Heart left ventricle (tissue), 16 donors: ENCODE measurements around the gene ARPC1B. TPM values are rescaled to one million over a fixed set of nuclear protein-coding genes. Genes with fewer than 3 reads are reported as not detected.

Experiments
- ATAC-seq, 4 donors: fragments of 200-7000 bp; cut with Tn5 transposase; one replicate each; pipeline ENCODE4 v1.9.1; 2020 to 2022; ENCODE audit warnings: moderate library complexity in 4 of 4, mild to moderate bottlenecking in 3 of 4, moderate number of reproducible peaks in 1 of 4
- DNase-seq, 5 donors: peaks; one replicate each; pipeline ENCODE4 v3.0.0-alpha.2; 2020
- H3K27ac ChIP-seq, 12 donors: fragments of 200-600 bp; sonication (generic) in 4 of 12; one replicate each; pipeline versions ENCODE4 v1.5.0 to v1.8.0; 2016 to 2022; ENCODE audit warnings: mild to moderate bottlenecking in 2 of 12
- H3K27me3 ChIP-seq, 9 donors: fragments of 200-600 bp; sonication (generic) in 2 of 9; one replicate each; pipeline versions ENCODE4 v1.5.1 to v1.8.0; 2016 to 2022; ENCODE audit warnings: mild to moderate bottlenecking in 3 of 9
- H3K36me3 ChIP-seq, 9 donors: fragments of 200-600 bp; sonication (generic) in 2 of 9; one replicate each; pipeline versions ENCODE4 v1.5.0 to v1.8.0; 2018 to 2022; ENCODE audit warnings: mild to moderate bottlenecking in 2 of 9
- H3K4me1 ChIP-seq, 12 donors: fragments of 200-600 bp; sonication (generic) in 4 of 12; one replicate each; pipeline versions ENCODE4 v1.5.0 to v1.8.0; 2016 to 2022; ENCODE audit warnings: mild to moderate bottlenecking in 3 of 12
- H3K4me3 ChIP-seq, 12 donors: fragments of 200-600 bp; sonication (generic) in 4 of 12; one replicate each; pipeline versions ENCODE4 v1.5.0 to v1.8.0; 2017 to 2022; ENCODE audit warnings: mild to moderate bottlenecking in 9 of 12, moderate library complexity in 4 of 12
- H3K9me3 ChIP-seq, 12 donors: fragments of 200-600 bp; sonication (generic) in 4 of 12; one replicate each; pipeline versions ENCODE4 v1.5.0 to v1.8.0; 2016 to 2022; ENCODE audit warnings: mild to moderate bottlenecking in 1 of 12
- POLR2A ChIP-seq, 2 donors: fragments of 450-650 bp; IDR thresholded peaks; one replicate each; pipeline ENCODE4 v1.6.1; 2017; ENCODE audit warnings: antibody characterized with exemption in 2 of 2, mild to moderate bottlenecking in 2 of 2, moderate library complexity in 2 of 2
- WGBS, 4 donors: extraction: QIAGEN DNeasy Blood & Tissue Kit in 2 of 4; methylation state at CpG; one replicate each; pipeline versions ENCODE4 v1.1.5 to v1.1.7; 2013 to 2018; 5-methylcytosine and 5-hydroxymethylcytosine counted together
- intact Hi-C, 10 donors: fragments of 100-400 bp; cut with DNase I; formaldehyde crosslinking; loops; one replicate each; pipeline versions ENCODE4 v1.11.1 to v1.14.2; 2022
- polyA plus RNA-seq, 2 donors: library from polyadenylated mRNA; stranded (reverse); fragments of 200-250 nt; gene quantifications; one replicate each; pipeline ENCODE4 v1.2.3, GENCODE V29; 2013
- total RNA-seq, 9 donors: library from RNA; depleted of rRNA in 2 of 9; stranded (reverse); fragments of >200 nt in 2 of 9; fragmentation: NEBNext Ultra II Directional in 3 of 9; extraction: Animal tissue kit (Norgen Biotek cat#: 25700) in 3 of 9; gene quantifications; one replicate each; pipeline versions ENCODE4 v1.1.0 to v1.2.4, GENCODE V29; 2016 to 2023
- TF ChIP-seq, protein P1 (sequence below), 12 donors: fragments of 200-600 bp; sonication (generic) in 4 of 12; IDR thresholded peaks; one replicate each; pipeline versions ENCODE4 v1.5.0 to v1.8.0; 2018 to 2022; ENCODE audit warnings: antibody characterized with exemption in 12 of 12, mild to moderate bottlenecking in 5 of 12
- donor health status: ischemic (EF 13 %, LVEDD 7.1; RV severe dilation, severe dysfunction).
- donor health status: healthy with polysubstance abuse.
- donor health status: DM: no; HTN: yes; CAD: no.
- donor health status: DM: no; HTN: no; CAD: no.
- donor health status: ischemic (EF 25% LVEDD 6.9; RV normal size, moderate dysfunction).
- donor health status: ischemic (EF 25% LVEDD 5.7; RV mildly dilated, moderate dysfunction).
- donor health status: healthy.
- donor health status: DM: yes; HTN: yes; CAD: no.
- donor health status: ischemic (EF 35%, LVEDD 5.7; RV mildly dilated, moderate dysfunction).
- donor health status: nonischemic (EF 11% LVEDD 7.7; RV severe dilation, severe dysfunction).
- donor health status: DM: yes; HTN: yes; CAD: no.
- donor health status: PGD.
- donor health status: ischemic (EF 29% LVEDD 5.4; RV normal size, mild dysfunction).
- donor health status: nonischemic (EF 23%, LVEDD 6.1; RV moderate dilation, normal function).

The ARPC1B gene
- total and polyA plus RNA-seq, 11 donors: 17.2 to 142 (median 37.1) TPM

DNA sequence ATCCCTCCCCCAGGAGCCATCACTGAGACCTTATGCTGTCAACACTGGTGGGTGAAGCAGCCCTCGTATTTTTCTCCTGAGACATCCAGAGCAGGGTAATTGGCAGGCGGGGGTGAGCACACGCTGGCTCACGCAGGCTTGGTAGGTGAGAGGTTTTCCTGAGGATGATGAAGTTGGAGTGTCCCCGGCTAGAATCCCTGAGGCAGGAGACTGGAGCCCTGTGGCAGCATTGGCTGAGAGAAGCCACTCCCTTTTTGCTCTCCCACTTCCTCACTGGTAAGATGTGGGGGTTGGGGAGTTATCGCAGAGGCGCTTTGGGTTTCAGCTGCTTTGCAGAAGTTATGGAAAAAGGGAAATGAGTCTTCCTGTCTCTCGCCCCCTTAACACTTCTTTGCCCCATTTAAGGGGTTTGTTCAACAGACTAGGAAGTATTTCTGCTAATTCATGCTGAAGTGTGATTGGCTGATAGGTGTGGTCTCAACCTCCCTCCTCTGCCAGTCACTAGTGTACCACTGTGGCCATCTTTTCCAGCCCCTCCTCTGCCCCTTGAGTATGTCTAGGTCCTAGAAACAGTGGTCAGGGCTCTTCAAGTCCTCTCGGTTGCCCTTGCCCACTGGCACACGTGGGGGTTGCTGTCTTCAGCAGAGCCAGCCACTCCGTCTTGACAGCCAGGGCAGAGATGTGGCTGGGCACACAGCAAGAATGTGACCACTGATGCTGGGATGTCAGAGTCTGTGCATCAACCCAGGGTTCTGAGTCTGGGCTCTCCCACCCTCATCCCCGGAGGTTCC is 5.7 kb downstream of the ARPC1B start:
- Histone ChIP-seq H3K4me3 (peak overlapping the region in 9 of 12 donors; percentile 4 to 57 (median 37)), H3K9me3 (no peaks in the 10 kb centered on the region), H3K27ac (peak overlapping the region; percentile 74 to 97 (median 83)), H3K36me3 (peaks cover 0 to 56% (median 11%) of the 10 kb centered on the region in 9 donors), H3K27me3 (no peaks in the 10 kb centered on the region), H3K4me1 (peaks cover 0 to 90% (median 39%) of the 10 kb centered on the region in 12 donors)
- 35 to 47% (median 40%) methylated on average over 11 to 12 of the region's 12 CpGs for WGBS, 4 donors
- intact Hi-C loops: no loop called here
- ATAC-seq (peak; percentile 21 to 66 (median 40)), DNase-seq (peak in 4 of 5 donors; percentile 61 to 65 (median 64))
- TF ChIP-seq POLR2A (IDR thresholded peaks at IDR 0.05): no peak
- TF ChIP-seq, protein P1, sequence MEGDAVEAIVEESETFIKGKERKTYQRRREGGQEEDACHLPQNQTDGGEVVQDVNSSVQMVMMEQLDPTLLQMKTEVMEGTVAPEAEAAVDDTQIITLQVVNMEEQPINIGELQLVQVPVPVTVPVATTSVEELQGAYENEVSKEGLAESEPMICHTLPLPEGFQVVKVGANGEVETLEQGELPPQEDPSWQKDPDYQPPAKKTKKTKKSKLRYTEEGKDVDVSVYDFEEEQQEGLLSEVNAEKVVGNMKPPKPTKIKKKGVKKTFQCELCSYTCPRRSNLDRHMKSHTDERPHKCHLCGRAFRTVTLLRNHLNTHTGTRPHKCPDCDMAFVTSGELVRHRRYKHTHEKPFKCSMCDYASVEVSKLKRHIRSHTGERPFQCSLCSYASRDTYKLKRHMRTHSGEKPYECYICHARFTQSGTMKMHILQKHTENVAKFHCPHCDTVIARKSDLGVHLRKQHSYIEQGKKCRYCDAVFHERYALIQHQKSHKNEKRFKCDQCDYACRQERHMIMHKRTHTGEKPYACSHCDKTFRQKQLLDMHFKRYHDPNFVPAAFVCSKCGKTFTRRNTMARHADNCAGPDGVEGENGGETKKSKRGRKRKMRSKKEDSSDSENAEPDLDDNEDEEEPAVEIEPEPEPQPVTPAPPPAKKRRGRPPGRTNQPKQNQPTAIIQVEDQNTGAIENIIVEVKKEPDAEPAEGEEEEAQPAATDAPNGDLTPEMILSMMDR (IDR thresholded peaks at IDR 0.05): no peak

DNA sequence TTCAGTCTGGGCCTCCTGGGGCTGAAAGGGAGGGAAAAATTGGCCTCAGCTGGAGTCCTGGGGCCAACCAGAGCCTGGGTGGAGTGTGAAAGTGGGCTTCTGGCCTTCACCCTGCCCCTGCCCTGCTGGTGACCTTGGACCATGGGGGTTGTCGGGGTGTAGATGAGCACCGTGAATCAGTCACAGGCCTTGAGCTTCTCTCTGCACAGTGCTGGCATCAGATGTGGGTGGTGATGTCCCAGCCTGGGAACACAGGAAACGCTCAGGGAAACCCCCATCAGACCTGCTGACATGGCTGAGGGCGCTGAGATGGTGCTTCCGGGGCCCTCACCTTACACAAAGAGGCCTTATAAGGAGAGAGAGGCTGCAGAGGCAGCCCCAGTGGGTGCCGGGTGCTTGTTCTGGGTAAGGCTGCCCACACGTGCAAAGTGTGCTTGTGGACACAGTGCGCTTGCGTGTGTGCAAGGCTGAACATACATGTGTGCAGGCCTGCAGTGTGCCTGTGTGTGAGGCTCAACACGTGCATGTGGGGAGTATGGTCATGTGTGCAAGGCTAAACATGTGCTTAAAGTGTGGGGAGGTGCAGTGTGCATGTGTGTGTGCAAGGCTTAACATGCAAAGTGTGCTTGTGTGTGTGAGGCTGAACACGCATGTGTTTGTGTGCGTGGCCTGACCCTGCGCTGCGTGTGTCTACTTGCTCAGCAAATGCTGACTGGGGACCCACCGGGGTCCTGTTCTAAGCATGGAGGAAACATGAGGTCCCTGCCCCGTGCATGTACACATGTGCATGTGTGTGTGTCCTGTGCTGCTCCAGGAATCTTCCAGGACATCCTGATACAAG is 6.5 kb downstream of the ARPC1B start:
- peaks cover 0 to 65% (median 15%) of the 10 kb centered on the region in 9 donors for H3K36me3 ChIP-seq
- H3K4me3 ChIP-seq: peak overlapping the region in 4 of 12 donors; percentile 20 to 57 (median 47)
- no peaks in the 10 kb centered on the region for H3K27me3 ChIP-seq
- intact Hi-C loops: no loop called here
- 61 to 68% (median 65%) methylated on average over 13 to 16 of the region's 16 CpGs for WGBS, 4 donors
- ATAC-seq (peak in 2 of 4 donors; percentile 20 to 35), DNase-seq (peak in 1 of 5 donors; percentile 71)
- H3K9me3 ChIP-seq: no peaks in the 10 kb centered on the region
- TF ChIP-seq, protein P1 (IDR thresholded peaks at IDR 0.05): no peak
- no peak for TF ChIP-seq POLR2A (IDR thresholded peaks at IDR 0.05)
- peak overlapping the region in 11 of 12 donors; percentile 74 to 97 (median 83) for H3K27ac ChIP-seq
- peaks cover 0 to 84% (median 33%) of the 10 kb centered on the region in 12 donors for H3K4me1 ChIP-seq

DNA sequence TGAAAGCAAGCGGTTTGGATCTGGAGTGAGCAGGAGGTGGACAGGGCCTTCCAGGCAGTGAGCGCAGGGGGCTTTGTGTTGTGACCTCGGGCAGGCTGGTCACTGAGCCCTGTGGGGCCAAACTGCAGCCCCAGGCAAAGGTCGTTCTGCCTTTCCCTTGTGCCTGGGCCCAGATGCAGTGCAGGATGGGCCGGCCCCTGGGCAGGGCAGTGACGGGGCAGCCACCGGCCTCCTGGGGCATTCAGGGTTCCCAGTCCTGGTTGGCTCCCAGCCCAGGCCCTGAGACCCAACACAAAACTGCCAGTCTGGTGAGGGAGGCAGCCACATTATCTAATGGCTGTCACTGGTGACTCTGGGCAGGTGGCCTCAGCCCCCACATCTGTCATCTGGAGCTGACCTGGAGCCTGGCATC is 7.1 kb downstream of the ARPC1B start:
- H3K27me3 ChIP-seq: no peaks in the 10 kb centered on the region
- DNase-seq: peak in 1 of 5 donors; percentile 40
- H3K27ac ChIP-seq: peak overlapping the region in 2 of 12 donors; percentile 7 to 97
- 27 to 64% (median 50%) methylated on average over 5 to 7 of the region's 7 CpGs for WGBS, 4 donors
- H3K36me3 ChIP-seq: peaks cover 0 to 67% (median 22%) of the 10 kb centered on the region in 9 donors
- TF ChIP-seq POLR2A (IDR thresholded peaks at IDR 0.05): no peak
- TF ChIP-seq, protein P1 (IDR thresholded peaks at IDR 0.05): no peak
- H3K4me3 ChIP-seq: no peak overlapping the region
- intact Hi-C loops: no loop called here
- no peak for ATAC-seq
- H3K4me1 ChIP-seq: peaks cover 0 to 77% (median 32%) of the 10 kb centered on the region in 12 donors
- no peaks in the 10 kb centered on the region for H3K9me3 ChIP-seq

DNA sequence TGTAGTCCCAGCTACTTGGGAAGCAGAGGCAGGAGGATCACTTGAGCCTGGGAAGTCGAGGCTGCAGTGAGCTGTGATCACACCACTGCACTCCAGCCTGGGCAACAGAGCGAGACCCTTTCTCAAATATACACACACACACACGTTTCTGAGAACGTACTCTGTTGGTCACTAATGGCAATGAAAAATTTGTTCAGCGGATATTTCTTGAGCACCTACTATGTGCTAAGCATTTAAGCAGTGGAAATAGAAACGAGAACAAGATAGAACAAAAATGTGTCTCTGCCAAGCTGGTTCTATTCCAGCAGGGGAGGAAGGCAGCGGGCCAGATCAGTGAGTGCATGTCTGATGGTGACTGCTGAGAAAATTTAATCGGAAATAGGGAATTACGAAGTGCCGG is 8.7 kb downstream of the ARPC1B start:
- DNase-seq (no peak), ATAC-seq (no peak)
- Histone ChIP-seq H3K4me1 (peaks cover 0 to 62% (median 32%) of the 10 kb centered on the region in 12 donors), H3K27me3 (no peaks in the 10 kb centered on the region), H3K27ac (no peak overlapping the region), H3K9me3 (no peaks in the 10 kb centered on the region), H3K36me3 (peaks cover 0 to 67% (median 24%) of the 10 kb centered on the region in 9 donors), H3K4me3 (no peak overlapping the region)
- intact Hi-C loops: no loop called here
- WGBS, 4 donors: 88 to 92% (median 91%) methylated on average over 10 of the region's 10 CpGs
- no peak for TF ChIP-seq POLR2A (IDR thresholded peaks at IDR 0.05)
- TF ChIP-seq, protein P1 (IDR thresholded peaks at IDR 0.05): no peak
